Progenitor cell of endocrine pancreas (in vitro differentiated cells): ENCODE measurements around the gene VWA8. TPM values are rescaled to one million over a fixed set of nuclear protein-coding genes. Genes with fewer than 3 reads are reported as not detected.

ENCODE experiments used
- DNase-seq: peaks from one replicate; pipeline ENCODE4 v3.0.0; 2021; ENCODE audit warnings: low spot score; ENCODE audit not compliant: unreplicated experiment
- H3K27ac Mint-ChIP-seq: 2 replicates; pipeline ENCODE4 v1.8.0; 2021; ENCODE audit warnings: mild to moderate bottlenecking, moderate library complexity, mixed read lengths
- H3K27me3 Mint-ChIP-seq: 2 replicates; pipeline ENCODE4 v1.8.0; 2021; ENCODE audit warnings: mixed read lengths
- H3K36me3 Mint-ChIP-seq: 2 replicates; pipeline ENCODE4 v1.8.0; 2022; ENCODE audit warnings: mixed read lengths; ENCODE audit not compliant: insufficient read depth
- H3K4me1 Mint-ChIP-seq: 2 replicates; pipeline ENCODE4 v1.8.0; 2021; ENCODE audit warnings: low read depth, mixed read lengths
- H3K4me3 Mint-ChIP-seq: 2 replicates; pipeline ENCODE4 v1.8.0; 2021; ENCODE audit warnings: low read depth, mild to moderate bottlenecking, moderate library complexity, mixed read lengths
- H3K9me3 Mint-ChIP-seq: 2 replicates; pipeline ENCODE4 v1.8.0; 2021; ENCODE audit warnings: low read depth, mixed read lengths
- CTCF ChIP-seq: fragments of 200-600 bp; sonication (generic); IDR thresholded peaks from one replicate; pipeline ENCODE4 v1.5.0; 2021; ENCODE audit warnings: antibody characterized with exemption, mild to moderate bottlenecking; ENCODE audit not compliant: unreplicated experiment
- total RNA-seq: library from RNA; stranded (reverse); gene quantifications from 2 replicates; pipeline ENCODE4 v1.2.1, GENCODE V29; 2021

VWA8 gene
- total RNA-seq, 1 donor from 2014 or later: 24.1 TPM

- no peak for DNase-seq
- TF ChIP-seq CTCF: no peak
- H3K27ac Mint-ChIP-seq: no peak overlapping the region
- H3K36me3 Mint-ChIP-seq: peaks cover 3% of the 10 kb centered on the region
- no peaks in the 10 kb centered on the region for H3K9me3 Mint-ChIP-seq
- H3K4me1 Mint-ChIP-seq: peaks cover 7% of the 10 kb centered on the region
- H3K27me3 Mint-ChIP-seq: no peaks in the 10 kb centered on the region
- H3K4me3 Mint-ChIP-seq: no peak overlapping the region
These were observed 326.5 kb downstream of the VWA8 start for GRCh38 chr13:41634407-41634806.

GRCh38 chr13:41633776-41634175 is 327.1 kb downstream of the VWA8 start:
- no peak overlapping the region for H3K27ac Mint-ChIP-seq
- peaks cover 4% of the 10 kb centered on the region for H3K4me1 Mint-ChIP-seq
- no peak for DNase-seq
- no peaks in the 10 kb centered on the region for H3K27me3 Mint-ChIP-seq
- H3K9me3 Mint-ChIP-seq: no peaks in the 10 kb centered on the region
- H3K36me3 Mint-ChIP-seq: peaks cover 5% of the 10 kb centered on the region
- TF ChIP-seq CTCF: no peak
- no peak overlapping the region for H3K4me3 Mint-ChIP-seq

- DNase-seq: no peak
- Mint-ChIP-seq H3K9me3 (peaks cover 5% of the 10 kb centered on the region), H3K36me3 (peaks cover 3% of the 10 kb centered on the region), H3K4me3 (no peak overlapping the region), H3K4me1 (peaks cover 4% of the 10 kb centered on the region), H3K27me3 (no peaks in the 10 kb centered on the region), H3K27ac (no peak overlapping the region)
- TF ChIP-seq CTCF: no peak
These were observed 329.5 kb downstream of the VWA8 start for GRCh38 chr13:41631296-41631965.

GRCh38 chr13:41627425-41627824 is 333.5 kb downstream of the VWA8 start:
- no peak for TF ChIP-seq CTCF
- no peaks in the 10 kb centered on the region for H3K27me3 Mint-ChIP-seq
- no peak overlapping the region for H3K4me3 Mint-ChIP-seq
- H3K9me3 Mint-ChIP-seq: peaks cover 10% of the 10 kb centered on the region
- DNase-seq: no peak
- peaks cover 6% of the 10 kb centered on the region for H3K36me3 Mint-ChIP-seq
- H3K4me1 Mint-ChIP-seq: peaks cover 8% of the 10 kb centered on the region
- no peak overlapping the region for H3K27ac Mint-ChIP-seq

GRCh38 chr13:41624041-41624440 is 336.9 kb downstream of the VWA8 start:
- H3K27ac Mint-ChIP-seq: no peak overlapping the region
- peaks cover 15% of the 10 kb centered on the region for H3K4me1 Mint-ChIP-seq
- no peak for TF ChIP-seq CTCF
- peaks cover 19% of the 10 kb centered on the region for H3K9me3 Mint-ChIP-seq
- H3K4me3 Mint-ChIP-seq: no peak overlapping the region
- H3K27me3 Mint-ChIP-seq: no peaks in the 10 kb centered on the region
- no peak for DNase-seq
- H3K36me3 Mint-ChIP-seq: peaks cover 15% of the 10 kb centered on the region
